GM19025 (cell line): ENCODE results near the gene PDE3B.

ENCODE experiments used
- ATAC-seq: cut with Tn5 transposase; IDR thresholded peaks from one replicate; pipeline ENCODE4 v1.9.1; 2021; ENCODE audit warnings: mild to moderate bottlenecking, low read depth, moderate library complexity; ENCODE audit not compliant: unreplicated experiment

Gene PDE3B

DNA sequence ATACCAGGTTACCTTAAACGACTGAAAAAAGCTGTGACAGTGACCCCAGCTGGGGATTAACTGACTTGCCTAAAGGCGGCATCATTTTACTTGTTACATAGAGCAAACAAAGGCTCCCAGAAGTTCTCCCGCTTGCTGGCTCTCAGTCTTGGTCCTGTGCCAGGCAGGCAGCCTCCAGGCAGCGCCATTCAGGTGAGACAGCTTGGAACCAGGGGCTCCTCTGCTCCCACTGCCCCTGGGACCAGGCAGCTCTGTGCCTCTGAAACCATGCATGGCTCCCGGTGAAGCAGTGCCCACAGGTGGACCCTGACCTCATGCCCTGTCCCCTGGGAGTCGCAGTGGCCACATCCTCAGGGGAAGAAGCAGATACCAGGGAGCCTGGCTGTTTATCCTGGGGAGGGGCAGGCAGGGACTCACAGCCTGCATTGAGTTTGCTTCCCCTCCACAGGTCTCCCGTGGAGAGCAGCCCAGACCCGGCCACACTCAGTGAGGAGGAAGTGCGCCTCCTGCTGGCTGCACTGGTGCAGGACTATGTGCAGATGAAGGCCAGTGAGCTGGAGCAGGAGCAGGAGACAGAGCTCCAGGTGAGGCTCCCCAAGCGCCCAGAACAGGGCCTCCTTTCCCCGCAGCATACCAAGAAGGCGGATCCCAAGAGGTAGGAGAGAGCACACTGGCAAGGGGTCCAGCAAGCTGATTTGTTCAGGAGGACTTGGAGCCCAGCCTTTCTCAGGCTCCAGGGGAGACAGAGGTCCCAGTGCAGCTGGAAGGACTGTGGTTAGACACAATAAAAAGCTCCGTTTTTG is 264.0 kb downstream of the PDE3B start:
- ATAC-seq, result peak; percentile 46

DNA sequence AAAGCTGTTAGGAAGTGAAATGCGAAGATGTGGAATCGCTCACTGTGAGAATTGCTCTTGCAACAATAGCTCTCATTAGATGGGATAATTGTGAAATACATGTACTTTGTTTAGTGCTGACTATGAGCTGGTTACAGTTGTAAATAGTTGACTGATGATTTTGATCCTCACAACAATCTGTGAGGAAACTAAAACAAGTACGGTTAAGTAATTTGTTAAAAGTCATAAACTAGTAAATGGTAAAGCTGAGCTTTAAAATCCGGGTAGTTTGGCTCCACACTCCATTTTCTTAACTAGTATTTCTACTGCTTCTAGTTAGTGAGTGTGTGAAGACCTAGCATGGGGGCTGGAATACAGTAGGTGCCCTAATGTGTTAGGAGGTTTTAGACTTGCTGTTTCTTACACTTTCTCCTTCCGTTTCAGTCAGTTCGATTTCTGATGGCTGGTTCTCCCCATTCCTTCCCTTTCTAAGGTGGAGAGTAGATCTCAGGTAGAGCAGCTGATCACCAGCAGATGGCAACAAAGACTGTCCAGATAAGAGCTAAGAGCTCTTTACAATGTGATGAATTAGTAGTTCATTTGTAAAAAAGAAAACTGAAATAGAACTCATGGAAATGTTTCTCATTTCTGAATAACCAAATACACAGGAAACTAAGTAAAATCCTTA is 264.7 kb downstream of the PDE3B start:
- ATAC-seq, result no peak

DNA sequence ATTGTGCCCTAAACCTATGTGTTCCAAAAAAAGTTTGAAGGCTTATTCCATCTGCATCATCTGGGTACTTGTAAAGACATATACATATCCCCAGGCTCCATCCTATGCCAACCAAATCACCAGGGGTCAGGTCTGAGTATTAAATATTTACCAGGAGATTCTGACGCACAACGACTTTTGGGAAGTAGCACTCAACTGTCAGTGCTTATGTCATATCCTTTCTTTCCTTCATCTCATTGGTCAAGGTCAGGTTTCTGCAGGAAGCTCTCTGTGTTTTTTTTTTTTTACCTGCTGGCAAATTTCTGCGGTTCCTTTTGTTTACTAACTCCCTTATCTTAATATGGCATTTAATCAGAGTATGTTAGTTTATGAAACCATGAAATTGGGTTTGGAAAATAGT is 270.9 kb downstream of the PDE3B start:
- no peak for ATAC-seq

DNA sequence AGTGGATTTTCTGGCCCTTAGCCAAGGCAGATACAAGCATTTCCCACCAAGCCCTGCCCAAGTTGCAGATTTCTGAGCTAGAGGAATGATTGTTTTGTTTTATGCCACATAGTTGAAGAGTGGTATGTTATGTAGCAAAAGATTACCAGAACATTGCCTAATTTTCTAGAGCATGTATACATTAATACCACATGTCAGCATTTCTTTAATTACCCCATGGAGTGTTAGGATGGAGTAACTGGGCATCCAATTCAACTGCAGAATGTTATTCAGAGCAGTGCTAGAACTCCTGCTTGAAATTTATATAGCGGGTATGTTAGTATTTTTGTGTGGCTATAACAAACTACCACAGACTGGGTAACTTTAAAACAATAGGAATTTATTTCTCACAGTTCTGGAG is 272.8 kb downstream of the PDE3B start:
- no peak for ATAC-seq
